Trophoblast cell (in vitro differentiated cells and primary cell): ENCODE data around the gene AAK1.

Experiments
- DNase-seq, 2 donors: peaks; one replicate each; pipeline ENCODE4 v3.0.0-alpha.2; 2016
- H2AFZ ChIP-seq: 2 replicates; pipeline ENCODE4 v1.6.1; 2013; ENCODE audit warnings: low read length, moderate library complexity, mild to moderate bottlenecking; ENCODE audit not compliant: insufficient read depth, poor library complexity
- H2AK5ac ChIP-seq: 2 replicates; pipeline ENCODE4 v1.6.1; 2013; ENCODE audit warnings: mild to moderate bottlenecking, low read length
- H2BK120ac ChIP-seq: 2 replicates; pipeline ENCODE4 v1.6.1; 2013; ENCODE audit warnings: low read length, mild to moderate bottlenecking, moderate library complexity; ENCODE audit not compliant: insufficient read depth, poor library complexity
- H2BK12ac ChIP-seq: 2 replicates; pipeline ENCODE4 v1.6.1; 2013; ENCODE audit warnings: mild to moderate bottlenecking, low read length, moderate library complexity
- H2BK5ac ChIP-seq: 2 replicates; pipeline ENCODE4 v1.6.1; 2013; ENCODE audit warnings: low read length, low read depth, moderate library complexity, mild to moderate bottlenecking; ENCODE audit not compliant: poor library complexity
- H3K14ac ChIP-seq: 2 replicates; pipeline ENCODE4 v1.6.1; 2013; ENCODE audit warnings: mild to moderate bottlenecking, low read length
- H3K18ac ChIP-seq: 2 replicates; pipeline ENCODE4 v1.6.1; 2013; ENCODE audit warnings: mild to moderate bottlenecking, low read length
- H3K23ac ChIP-seq: 2 replicates; pipeline ENCODE4 v1.6.1; 2013; ENCODE audit warnings: low read length
- H3K27ac ChIP-seq: 2 replicates; pipeline ENCODE4 v1.5.1; 2013; ENCODE audit warnings: low read depth, mild to moderate bottlenecking, inconsistent platforms, low read length, moderate library complexity
- H3K27me3 ChIP-seq: 2 replicates; pipeline ENCODE4 v1.6.1; 2013; ENCODE audit warnings: inconsistent platforms, mild to moderate bottlenecking, low read length, moderate library complexity; ENCODE audit not compliant: insufficient read depth
- H3K36me3 ChIP-seq, 2 experiments: 1 replicate in 1 of 2; 2 replicates in 1 of 2; pipeline ENCODE4 v1.6.1; 2013; ENCODE audit warnings: low read length in 2 of 2, mild to moderate bottlenecking in 2 of 2, moderate library complexity in 1 of 2; ENCODE audit not compliant: insufficient read depth in 2 of 2, control insufficient read depth in 1 of 2
- H3K4ac ChIP-seq: 2 replicates; pipeline ENCODE4 v1.6.1; 2013; ENCODE audit warnings: low read depth, mild to moderate bottlenecking, low read length, moderate library complexity
- H3K4me1 ChIP-seq, 2 experiments: 1 replicate in 1 of 2; 2 replicates in 1 of 2; pipeline ENCODE4 v1.6.1; 2013; ENCODE audit warnings: low read length in 2 of 2, mild to moderate bottlenecking in 2 of 2, moderate library complexity in 1 of 2; ENCODE audit not compliant: insufficient read depth in 2 of 2, control insufficient read depth in 1 of 2
- H3K4me2 ChIP-seq: 2 replicates; pipeline ENCODE4 v1.6.1; 2013; ENCODE audit warnings: inconsistent platforms, mild to moderate bottlenecking, low read length, moderate library complexity
- H3K4me3 ChIP-seq: 2 replicates; pipeline ENCODE4 v1.5.1; 2013; ENCODE audit warnings: mild to moderate bottlenecking, low read depth, low read length, inconsistent platforms
- H3K79me1 ChIP-seq: one replicate; pipeline ENCODE4 v1.6.1; 2013; ENCODE audit warnings: low read length
- H3K79me2 ChIP-seq: 2 replicates; pipeline ENCODE4 v1.6.1; 2013; ENCODE audit warnings: low read length, mild to moderate bottlenecking; ENCODE audit not compliant: control insufficient read depth, insufficient read depth, poor library complexity
- H3K9ac ChIP-seq: 2 replicates; pipeline ENCODE4 v1.6.1; 2013; ENCODE audit warnings: mild to moderate bottlenecking, low read length
- H3K9me3 ChIP-seq: 2 replicates; pipeline ENCODE4 v1.6.1; 2013; ENCODE audit warnings: low read depth, mild to moderate bottlenecking, control low read depth, inconsistent platforms, low read length; ENCODE audit not compliant: insufficient read depth
- H4K12ac ChIP-seq: 2 replicates; pipeline ENCODE4 v1.6.1; 2013; ENCODE audit warnings: low read depth, mild to moderate bottlenecking, low read length, moderate library complexity
- H4K8ac ChIP-seq: 2 replicates; pipeline ENCODE4 v1.6.1; 2013; ENCODE audit warnings: low read depth, mild to moderate bottlenecking, low read length, moderate library complexity
- H4K91ac ChIP-seq: one replicate; pipeline ENCODE4 v1.6.1; 2013; ENCODE audit warnings: low read depth, mild to moderate bottlenecking, low read length, moderate library complexity
- WGBS: extraction: QIAGEN DNeasy Blood & Tissue Kit; methylation state at CpG from one replicate; pipeline ENCODE4 v1.1.7; 2013; ENCODE audit warnings: missing lambda C conversion rate; ENCODE audit not compliant: insufficient read length, insufficient coverage; ENCODE audit errors: extremely low coverage; 5-methylcytosine and 5-hydroxymethylcytosine counted together

Gene AAK1

DNA sequence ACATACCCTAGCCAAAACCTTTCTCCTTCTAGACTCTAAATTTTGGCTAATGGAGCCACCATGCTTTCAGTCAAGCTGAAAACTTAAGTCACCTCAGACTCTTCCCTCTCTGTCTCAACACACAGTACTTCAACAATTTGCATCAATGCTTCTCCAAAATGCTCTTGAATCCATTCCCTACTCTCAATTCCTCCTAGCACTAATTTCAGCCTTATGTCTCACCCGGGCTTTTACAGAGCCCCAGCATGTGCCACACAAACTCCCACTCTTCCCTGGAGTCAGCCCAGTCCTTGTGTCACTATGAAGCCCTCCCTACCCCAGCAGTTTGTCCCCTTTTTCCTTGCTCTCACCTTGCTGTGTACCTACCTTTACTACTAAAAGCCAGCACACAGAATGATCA, 38.7 kb downstream of the AAK1 start:
- no peaks in the 10 kb centered on the region for H3K9me3 ChIP-seq
- no peak overlapping the region for H2AK5ac ChIP-seq
- H3K4me1 ChIP-seq, result peaks cover 3 to 5% of the 10 kb centered on the region in 2 experiments
- no peaks in the 10 kb centered on the region for H3K36me3 ChIP-seq
- H3K23ac ChIP-seq, result no peak overlapping the region
- no peak overlapping the region for H3K4me2 ChIP-seq
- H3K27me3 ChIP-seq, result no peaks in the 10 kb centered on the region
- no peak overlapping the region for H3K27ac ChIP-seq
- H3K79me1 ChIP-seq, result peaks cover 1% of the 10 kb centered on the region
- DNase-seq, result no peak
- no peak overlapping the region for H3K4ac ChIP-seq
- WGBS, result no CpG with 5 or more reads among the region's 1 CpG
- H3K14ac ChIP-seq, result no peak overlapping the region
- no peak overlapping the region for H4K91ac ChIP-seq
- H2BK5ac ChIP-seq, result no peak overlapping the region
- peaks cover 2% of the 10 kb centered on the region for H3K79me2 ChIP-seq
- no peak overlapping the region for H4K12ac ChIP-seq
- no peak overlapping the region for H3K18ac ChIP-seq
- no peak overlapping the region for H2BK12ac ChIP-seq
- H4K8ac ChIP-seq, result no peak overlapping the region
- H2AFZ ChIP-seq, result no peak overlapping the region
- no peak overlapping the region for H3K4me3 ChIP-seq
- no peak overlapping the region for H2BK120ac ChIP-seq
- no peak overlapping the region for H3K9ac ChIP-seq

DNA sequence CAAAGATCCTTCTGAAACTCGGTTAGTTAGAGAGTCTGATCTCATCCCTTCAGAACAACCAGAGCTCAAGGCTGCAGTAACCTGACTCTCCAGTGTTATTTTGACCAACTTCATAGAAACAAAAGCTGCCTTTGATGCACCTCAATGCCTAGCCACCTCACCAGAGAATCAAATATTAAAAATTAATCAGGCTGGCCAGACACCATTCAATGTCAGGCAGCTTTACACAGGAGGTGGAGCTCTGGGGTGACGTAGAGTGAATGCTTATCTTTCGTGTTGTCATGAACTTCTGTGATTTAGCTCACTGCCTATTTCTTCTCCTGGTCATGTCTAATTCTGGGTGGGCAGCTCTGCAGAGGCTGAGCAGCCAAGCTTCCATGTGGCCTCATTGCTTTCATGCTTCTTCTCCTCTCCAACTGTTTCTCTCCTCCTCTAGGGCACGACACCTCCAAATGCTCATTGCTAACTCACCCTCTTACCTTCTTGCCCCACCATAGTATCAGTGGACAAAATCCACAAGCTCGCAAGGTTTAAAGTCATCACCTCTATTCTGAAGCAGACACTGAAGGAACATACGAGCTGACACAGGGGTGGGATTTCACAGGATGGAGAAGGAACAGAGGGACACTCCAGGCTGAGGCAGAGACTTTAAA, 39.4 kb downstream of the AAK1 start:
- no peak overlapping the region for H3K23ac ChIP-seq
- peaks cover 3 to 5% of the 10 kb centered on the region in 2 experiments for H3K4me1 ChIP-seq
- H3K14ac ChIP-seq, result no peak overlapping the region
- WGBS, result no CpG with 5 or more reads among the region's 6 CpGs
- H3K4me2 ChIP-seq, result no peak overlapping the region
- no peak overlapping the region for H2AFZ ChIP-seq
- H3K79me1 ChIP-seq, result peaks cover 1% of the 10 kb centered on the region
- H4K91ac ChIP-seq, result no peak overlapping the region
- H3K9me3 ChIP-seq, result no peaks in the 10 kb centered on the region
- no peak for DNase-seq
- H2BK12ac ChIP-seq, result no peak overlapping the region
- H3K27me3 ChIP-seq, result no peaks in the 10 kb centered on the region
- H3K4me3 ChIP-seq, result no peak overlapping the region
- H2BK120ac ChIP-seq, result no peak overlapping the region
- H3K27ac ChIP-seq, result no peak overlapping the region
- peaks cover 2% of the 10 kb centered on the region for H3K79me2 ChIP-seq
- no peak overlapping the region for H4K12ac ChIP-seq
- peaks cover 0 to 2% of the 10 kb centered on the region in 2 experiments for H3K36me3 ChIP-seq
- no peak overlapping the region for H4K8ac ChIP-seq
- H3K9ac ChIP-seq, result no peak overlapping the region
- no peak overlapping the region for H2AK5ac ChIP-seq
- no peak overlapping the region for H2BK5ac ChIP-seq
- H3K4ac ChIP-seq, result peak overlapping the region; percentile 9
- no peak overlapping the region for H3K18ac ChIP-seq

DNA sequence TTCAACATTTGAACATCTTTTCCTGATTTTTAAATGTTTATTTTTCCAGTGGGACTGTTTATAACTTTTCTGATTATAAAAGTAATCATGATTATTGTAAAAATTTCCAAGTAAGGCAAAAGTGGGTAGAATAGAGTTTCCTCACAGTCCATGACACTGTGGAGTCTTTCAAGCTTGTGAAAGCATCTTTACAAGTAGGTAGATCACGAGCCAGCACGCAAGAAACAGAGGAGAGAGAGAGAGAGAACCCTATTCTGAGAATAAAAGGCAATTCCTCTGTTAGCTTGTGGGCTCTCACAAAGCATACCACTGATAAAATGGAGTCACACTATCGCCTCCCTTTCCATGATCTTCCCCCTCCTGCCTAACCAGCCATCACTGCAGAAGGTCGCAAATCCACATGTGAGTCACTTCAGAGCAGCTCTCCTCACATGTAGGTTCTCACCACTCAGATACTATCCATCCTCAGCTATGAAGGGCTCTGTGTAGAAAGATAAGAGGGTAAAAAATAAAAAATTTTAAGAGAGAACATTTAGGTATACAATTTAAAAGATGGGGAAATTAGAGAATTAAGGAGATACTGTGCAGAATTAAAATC, 40.3 kb downstream of the AAK1 start:
- no peak overlapping the region for H3K18ac ChIP-seq
- H2AFZ ChIP-seq, result no peak overlapping the region
- no peak overlapping the region for H3K4me2 ChIP-seq
- no peak overlapping the region for H4K12ac ChIP-seq
- H3K23ac ChIP-seq, result no peak overlapping the region
- no peaks in the 10 kb centered on the region for H3K27me3 ChIP-seq
- H2BK12ac ChIP-seq, result no peak overlapping the region
- no peak overlapping the region for H4K8ac ChIP-seq
- peaks cover 3 to 5% of the 10 kb centered on the region in 2 experiments for H3K4me1 ChIP-seq
- no peak for DNase-seq
- peaks cover 0 to 2% of the 10 kb centered on the region in 2 experiments for H3K36me3 ChIP-seq
- no peak overlapping the region for H2BK120ac ChIP-seq
- no peak overlapping the region for H3K9ac ChIP-seq
- no CpG with 5 or more reads among the region's 4 CpGs for WGBS
- H3K4ac ChIP-seq, result no peak overlapping the region
- no peak overlapping the region for H4K91ac ChIP-seq
- H2BK5ac ChIP-seq, result no peak overlapping the region
- no peaks in the 10 kb centered on the region for H3K79me2 ChIP-seq
- H2AK5ac ChIP-seq, result no peak overlapping the region
- no peaks in the 10 kb centered on the region for H3K9me3 ChIP-seq
- no peak overlapping the region for H3K14ac ChIP-seq
- H3K79me1 ChIP-seq, result peaks cover 1% of the 10 kb centered on the region
- H3K27ac ChIP-seq, result no peak overlapping the region
- no peak overlapping the region for H3K4me3 ChIP-seq

DNA sequence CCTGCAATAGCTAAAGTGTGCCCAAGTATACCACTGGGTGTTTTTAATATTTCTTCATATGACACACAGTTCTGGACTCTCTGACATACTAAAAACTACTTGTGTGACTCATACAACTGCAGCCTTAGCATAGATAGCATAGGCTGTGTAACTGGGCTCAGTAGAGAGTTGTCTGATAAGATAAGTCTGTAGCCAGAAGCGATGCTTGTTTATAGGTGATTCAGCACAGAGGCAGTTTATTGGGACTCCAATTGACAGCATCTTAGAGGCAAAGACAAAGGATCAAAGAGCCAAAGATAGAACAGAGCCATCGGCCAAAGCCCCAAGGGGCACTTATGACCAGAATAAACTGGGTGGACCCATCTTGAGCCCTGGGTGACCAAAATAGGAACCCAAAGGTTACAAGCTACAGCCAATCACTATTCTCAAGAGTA, 42.3 kb downstream of the AAK1 start:
- peak overlapping the region; percentile 48 for H3K27ac ChIP-seq
- H3K36me3 ChIP-seq, result peaks cover 0 to 6% of the 10 kb centered on the region in 2 experiments
- no peak overlapping the region for H2BK12ac ChIP-seq
- peaks cover 1% of the 10 kb centered on the region for H3K79me1 ChIP-seq
- H2AK5ac ChIP-seq, result no peak overlapping the region
- H2BK5ac ChIP-seq, result no peak overlapping the region
- no peak overlapping the region for H3K23ac ChIP-seq
- H4K8ac ChIP-seq, result no peak overlapping the region
- no peak overlapping the region for H4K12ac ChIP-seq
- no peak overlapping the region for H3K9ac ChIP-seq
- H3K4me1 ChIP-seq, result peaks cover 3 to 5% of the 10 kb centered on the region in 2 experiments
- H3K9me3 ChIP-seq, result no peaks in the 10 kb centered on the region
- no peak overlapping the region for H3K4ac ChIP-seq
- H3K4me2 ChIP-seq, result no peak overlapping the region
- peaks cover 3% of the 10 kb centered on the region for H3K79me2 ChIP-seq
- no peak overlapping the region for H2BK120ac ChIP-seq
- H3K27me3 ChIP-seq, result no peaks in the 10 kb centered on the region
- H3K18ac ChIP-seq, result no peak overlapping the region
- no CpG with 5 or more reads among the region's 2 CpGs for WGBS
- no peak overlapping the region for H4K91ac ChIP-seq
- H2AFZ ChIP-seq, result no peak overlapping the region
- peak; percentile 83 to 96 for DNase-seq
- H3K4me3 ChIP-seq, result no peak overlapping the region
- no peak overlapping the region for H3K14ac ChIP-seq
